Right lobe of liver (tissue), 4 donors: ENCODE data around the gene HACE1.

ENCODE experiments used
- CTCF ChIP-seq, 4 donors: fragments of 200-600 bp in 3 of 4; fragments of 450-650 bp in 1 of 4; IDR thresholded peaks; one replicate each; pipeline versions ENCODE4 v1.5.1 to v1.8.0; 2016 to 2022; ENCODE audit warnings: antibody characterized with exemption in 4 of 4, mild to moderate bottlenecking in 2 of 4
- POLR2A ChIP-seq: fragments of 450-650 bp; IDR thresholded peaks from one replicate; pipeline ENCODE4 v1.6.1; 2017; ENCODE audit warnings: antibody characterized with exemption, mild to moderate bottlenecking
- donor health status: DM: no; HTN: no; CAD: no.
- donor health status: DM: no; HTN: no; CAD: no.
- donor health status: DM: no; HTN: yes; CAD: no.

GRCh38 chr6:104796031-104796785, 63.5 kb downstream of the HACE1 start:
- TF ChIP-seq CTCF (IDR thresholded peaks at IDR 0.05) (no peak), POLR2A (no peak)
